Suprapubic skin (tissue), 4 donors: ENCODE data around the gene BBOF1.

Experiments used
- POLR2A ChIP-seq, 2 donors: fragments of 450-650 bp; IDR thresholded peaks; one replicate each; pipeline ENCODE4 v1.6.1; 2017; ENCODE audit warnings: antibody characterized with exemption in 2 of 2, mild to moderate bottlenecking in 2 of 2, moderate library complexity in 2 of 2
- POLR2AphosphoS5 ChIP-seq, 3 donors: sonication (generic); formaldehyde crosslinking; IDR thresholded peaks; one replicate each; pipeline ENCODE4 v1.6.1; 2017; ENCODE audit warnings: antibody characterized with exemption in 3 of 3
- TF ChIP-seq, protein P1 (sequence below), 2 donors: fragments of 200-600 bp in 1 of 2; fragments of 450-650 bp in 1 of 2; sonication (generic) in 1 of 2; IDR thresholded peaks; one replicate each; pipeline ENCODE4 v1.5.1; 2016 to 2019; ENCODE audit warnings: antibody characterized with exemption in 2 of 2, mild to moderate bottlenecking in 1 of 2, moderate library complexity in 1 of 2

DNA sequence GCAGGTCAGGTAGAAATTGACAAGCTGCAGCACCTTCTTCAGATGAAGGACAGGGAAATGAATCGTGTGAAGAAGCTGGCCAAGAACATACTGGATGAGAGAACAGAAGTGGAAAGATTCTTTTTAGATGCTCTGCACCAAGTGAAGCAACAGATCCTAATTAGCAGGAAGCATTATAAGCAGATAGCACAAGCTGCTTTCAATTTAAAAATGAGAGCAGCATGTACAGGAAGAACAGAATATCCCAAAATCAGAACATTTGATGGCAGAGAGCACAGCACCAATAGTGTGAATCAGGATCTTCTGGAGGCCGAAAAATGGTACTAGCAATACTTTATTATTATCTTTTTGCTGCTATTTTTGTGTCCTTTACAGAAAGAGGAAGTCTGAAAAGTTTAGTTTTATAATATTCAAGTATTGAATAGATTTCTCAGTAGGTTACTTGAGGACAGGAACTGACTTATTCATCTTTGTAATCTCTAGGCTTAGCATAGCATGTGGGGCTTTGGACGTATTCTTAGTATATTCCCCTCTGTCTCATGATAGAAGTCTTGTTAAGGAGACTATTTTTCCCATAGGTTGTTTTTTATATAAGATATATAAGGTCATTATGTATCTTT is 30.8 kb downstream of the BBOF1 start:
- TF ChIP-seq POLR2A (IDR thresholded peaks at IDR 0.05) (no peak), POLR2AphosphoS5 (IDR thresholded peaks at IDR 0.05) (no peak)
- TF ChIP-seq, protein P1, sequence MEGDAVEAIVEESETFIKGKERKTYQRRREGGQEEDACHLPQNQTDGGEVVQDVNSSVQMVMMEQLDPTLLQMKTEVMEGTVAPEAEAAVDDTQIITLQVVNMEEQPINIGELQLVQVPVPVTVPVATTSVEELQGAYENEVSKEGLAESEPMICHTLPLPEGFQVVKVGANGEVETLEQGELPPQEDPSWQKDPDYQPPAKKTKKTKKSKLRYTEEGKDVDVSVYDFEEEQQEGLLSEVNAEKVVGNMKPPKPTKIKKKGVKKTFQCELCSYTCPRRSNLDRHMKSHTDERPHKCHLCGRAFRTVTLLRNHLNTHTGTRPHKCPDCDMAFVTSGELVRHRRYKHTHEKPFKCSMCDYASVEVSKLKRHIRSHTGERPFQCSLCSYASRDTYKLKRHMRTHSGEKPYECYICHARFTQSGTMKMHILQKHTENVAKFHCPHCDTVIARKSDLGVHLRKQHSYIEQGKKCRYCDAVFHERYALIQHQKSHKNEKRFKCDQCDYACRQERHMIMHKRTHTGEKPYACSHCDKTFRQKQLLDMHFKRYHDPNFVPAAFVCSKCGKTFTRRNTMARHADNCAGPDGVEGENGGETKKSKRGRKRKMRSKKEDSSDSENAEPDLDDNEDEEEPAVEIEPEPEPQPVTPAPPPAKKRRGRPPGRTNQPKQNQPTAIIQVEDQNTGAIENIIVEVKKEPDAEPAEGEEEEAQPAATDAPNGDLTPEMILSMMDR (IDR thresholded peaks at IDR 0.05): no peak
